ENCODE measurements around the gene MAPK1.
A peak's percentile ranks its signal among the peaks of the same experiment; 100 is the strongest.
"Not testable (repeated sequence)": the region's sequence is repeated elsewhere in the genome, so short reads cannot be mapped to it uniquely, and the experiment has no call there.

MAPK1 gene

DNA sequence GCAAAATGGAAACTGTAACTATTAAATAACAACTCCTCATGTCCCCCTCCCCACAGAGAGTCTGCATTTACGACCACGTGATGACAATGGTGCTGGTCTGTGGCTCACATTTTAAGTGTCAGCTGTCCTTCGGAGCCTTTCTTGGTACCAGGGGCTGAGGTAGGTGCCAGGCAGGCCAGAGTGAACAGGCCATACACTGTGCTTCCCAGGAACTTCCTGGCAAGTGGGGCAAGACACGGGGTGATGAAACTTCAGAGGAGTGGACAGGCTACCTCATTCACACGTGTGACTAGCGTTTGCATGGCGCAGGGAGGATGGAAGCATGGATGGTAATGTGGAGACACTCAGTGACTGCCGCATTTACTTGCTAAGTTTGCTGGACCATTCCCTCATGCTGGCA, 121.5 kb downstream of the MAPK1 start:
- DNase-seq: no peak

DNA sequence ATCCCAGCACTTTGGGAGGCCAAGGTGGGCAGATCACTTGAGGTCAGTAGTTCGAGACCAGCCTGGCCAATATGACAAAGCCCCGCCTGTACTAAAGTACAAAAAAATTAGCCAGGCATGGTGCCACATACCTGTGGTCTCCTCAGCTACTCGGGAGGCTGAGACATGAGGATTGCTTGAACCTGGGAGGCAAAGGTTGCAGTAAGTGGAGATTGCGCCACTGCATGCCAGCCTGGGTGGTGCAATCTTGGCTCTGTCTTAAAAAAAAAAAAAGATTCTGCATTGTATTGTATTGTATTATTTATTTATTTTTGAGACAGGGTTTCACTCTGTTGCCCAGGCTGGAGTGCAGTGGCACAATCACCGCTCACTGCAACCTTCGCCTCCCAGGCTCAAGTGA, 122.5 kb downstream of the MAPK1 start:
- not testable (repeated sequence) for DNase-seq

DNA sequence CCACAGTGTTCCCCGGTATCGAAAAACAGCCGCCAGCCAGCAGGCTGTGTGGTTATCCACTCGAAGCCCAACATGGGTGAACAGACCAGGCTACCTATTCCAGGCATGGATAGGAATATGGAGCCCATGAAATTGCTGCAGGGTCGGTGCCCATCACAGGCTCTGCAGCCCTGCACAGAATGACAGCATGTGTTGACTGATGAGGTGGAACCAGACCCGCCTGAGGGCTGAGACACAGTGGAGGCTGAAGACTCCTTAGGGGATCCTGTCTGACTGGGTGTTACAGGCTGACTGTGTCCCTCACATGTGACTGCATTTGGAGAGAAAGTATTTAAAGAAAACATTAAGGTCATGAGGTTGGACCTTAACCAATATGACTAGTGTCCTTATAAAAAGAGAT, 125.7 kb downstream of the MAPK1 start:
- no peak for DNase-seq

DNA sequence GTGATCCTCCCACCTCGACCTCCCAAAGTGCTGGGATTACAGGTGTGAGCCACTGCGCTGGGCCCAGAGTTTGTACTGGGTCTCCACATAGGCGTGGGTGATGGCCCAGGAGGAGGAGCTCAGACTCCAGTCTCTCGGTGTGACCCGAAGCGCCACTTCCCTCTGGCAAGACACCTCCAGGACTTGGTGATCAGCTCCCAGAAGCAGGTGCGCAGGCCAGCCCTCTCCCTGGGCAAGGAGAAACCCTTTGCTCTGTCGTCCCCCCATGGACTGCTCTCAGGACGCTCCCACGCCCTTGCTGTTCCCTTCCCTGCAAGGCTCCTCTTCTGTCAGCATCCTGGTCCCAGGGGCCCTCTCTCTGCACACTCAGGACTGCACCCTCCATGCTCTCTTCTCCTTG, 126.4 kb downstream of the MAPK1 start:
- DNase-seq: no peak

DNA sequence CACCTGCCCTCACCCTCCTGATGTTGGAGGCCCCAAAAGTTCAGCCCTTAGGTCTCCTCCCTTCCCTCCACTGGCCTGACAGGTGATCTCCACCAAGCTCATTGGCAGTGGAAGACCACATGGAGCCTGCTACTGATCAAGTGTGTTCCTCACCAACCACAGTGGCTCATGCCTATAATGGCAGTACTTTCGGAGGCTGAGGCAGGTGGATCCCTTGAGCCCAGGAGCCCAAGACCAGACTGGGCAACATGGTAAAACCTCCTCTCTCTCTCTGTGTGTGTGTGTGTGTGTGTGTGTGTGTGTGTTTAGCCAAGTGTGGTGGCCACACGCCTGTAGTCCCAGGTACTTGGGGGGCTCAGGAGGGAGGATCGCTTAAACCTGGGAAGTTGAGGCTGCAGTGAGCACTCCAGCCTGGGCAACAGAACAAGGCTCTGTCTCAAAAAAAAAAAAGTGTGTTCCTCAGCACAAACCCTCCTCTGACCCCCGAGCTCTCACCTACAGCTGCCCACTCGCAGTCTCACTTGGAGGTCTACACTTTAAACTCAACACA, 127.5 kb downstream of the MAPK1 start:
- no peak for DNase-seq

DNA sequence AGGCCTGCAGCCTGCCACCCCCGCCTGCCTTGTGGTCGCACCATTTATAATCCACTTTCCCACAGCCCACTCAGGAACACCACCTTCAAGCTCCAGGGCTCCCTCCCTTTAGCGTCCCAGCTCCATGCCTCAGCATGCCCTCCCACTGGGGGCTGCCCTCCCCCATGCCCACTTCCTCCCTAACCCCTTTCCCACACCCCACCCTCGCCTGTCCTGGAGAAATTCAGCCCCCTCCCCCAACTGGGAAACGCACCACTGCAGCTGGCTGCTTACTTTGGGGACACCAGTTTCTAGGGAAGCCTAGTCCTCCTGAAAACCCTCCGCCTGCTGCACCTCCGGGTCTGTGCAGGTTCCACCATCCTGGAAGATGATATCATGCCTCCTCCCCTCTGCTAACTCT, 128.5 kb downstream of the MAPK1 start:
- DNase-seq: no peak

DNA sequence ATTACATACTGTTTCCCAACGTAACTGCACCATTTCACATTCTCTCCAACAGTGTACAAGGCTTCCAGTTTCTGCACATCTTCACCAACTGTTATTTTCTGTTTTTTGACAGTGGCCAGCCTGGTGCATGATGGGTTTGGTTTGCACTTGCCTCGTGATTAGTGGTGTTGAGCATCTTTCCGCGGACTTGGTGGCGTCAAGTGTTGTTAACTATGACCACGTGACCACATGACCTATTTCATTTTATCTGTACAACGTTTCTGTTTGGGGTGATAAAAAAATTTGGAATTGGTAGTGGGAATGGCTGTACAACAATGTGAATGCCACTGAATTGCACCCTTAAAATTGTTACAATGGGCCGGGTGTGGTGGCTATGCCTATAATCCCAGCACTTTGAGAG, 129.4 kb downstream of the MAPK1 start:
- no peak for DNase-seq

DNA sequence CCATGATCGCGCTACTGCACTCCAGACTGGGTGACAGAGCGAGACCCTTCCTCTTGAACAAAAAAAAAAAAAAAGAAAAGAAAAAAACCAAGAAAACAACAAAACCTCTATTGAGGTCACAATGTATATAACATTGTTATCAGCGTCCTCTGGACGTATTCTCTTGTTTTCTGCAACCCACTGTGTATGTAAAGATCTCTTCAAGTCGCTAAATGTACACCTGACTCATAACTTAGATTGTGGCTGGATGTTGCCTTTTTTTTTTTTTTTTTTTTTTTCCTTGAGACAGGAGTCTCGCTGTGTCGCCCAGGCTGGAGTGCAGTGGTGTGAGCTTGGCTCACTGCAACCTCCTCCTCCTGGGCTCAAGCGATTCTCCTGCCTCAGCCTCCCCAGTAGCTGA, 130.5 kb downstream of the MAPK1 start:
- no peak for DNase-seq

DNA sequence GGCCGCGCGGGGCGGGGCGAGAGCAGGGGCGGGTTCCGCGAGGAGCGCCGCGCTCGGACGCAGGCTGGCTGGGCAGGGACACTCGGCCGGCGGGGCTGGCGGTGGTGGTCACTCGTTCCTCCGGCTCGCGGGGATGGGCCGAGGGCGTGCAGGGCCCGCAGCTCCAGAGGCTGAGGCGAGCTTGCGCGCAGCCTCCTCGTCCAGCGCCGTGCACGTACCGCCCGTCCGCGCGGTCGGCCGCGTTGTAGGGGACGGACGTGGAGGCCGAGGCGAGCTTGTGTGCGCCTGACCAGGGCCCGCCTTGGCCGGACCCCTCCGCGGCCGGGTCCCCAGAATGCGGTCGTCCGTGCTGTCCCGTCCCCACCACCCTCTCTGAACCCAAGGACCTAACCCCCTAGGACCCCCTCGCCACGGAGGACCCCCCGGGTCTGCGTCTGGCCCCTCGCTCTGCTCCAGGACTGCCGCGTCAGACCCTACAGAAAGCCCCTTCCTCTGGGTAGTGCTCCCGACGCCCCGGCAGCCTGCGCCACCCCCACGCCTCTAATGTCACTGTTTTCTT, 131.3 kb downstream of the MAPK1 start:
- DNase-seq: no peak

DNA sequence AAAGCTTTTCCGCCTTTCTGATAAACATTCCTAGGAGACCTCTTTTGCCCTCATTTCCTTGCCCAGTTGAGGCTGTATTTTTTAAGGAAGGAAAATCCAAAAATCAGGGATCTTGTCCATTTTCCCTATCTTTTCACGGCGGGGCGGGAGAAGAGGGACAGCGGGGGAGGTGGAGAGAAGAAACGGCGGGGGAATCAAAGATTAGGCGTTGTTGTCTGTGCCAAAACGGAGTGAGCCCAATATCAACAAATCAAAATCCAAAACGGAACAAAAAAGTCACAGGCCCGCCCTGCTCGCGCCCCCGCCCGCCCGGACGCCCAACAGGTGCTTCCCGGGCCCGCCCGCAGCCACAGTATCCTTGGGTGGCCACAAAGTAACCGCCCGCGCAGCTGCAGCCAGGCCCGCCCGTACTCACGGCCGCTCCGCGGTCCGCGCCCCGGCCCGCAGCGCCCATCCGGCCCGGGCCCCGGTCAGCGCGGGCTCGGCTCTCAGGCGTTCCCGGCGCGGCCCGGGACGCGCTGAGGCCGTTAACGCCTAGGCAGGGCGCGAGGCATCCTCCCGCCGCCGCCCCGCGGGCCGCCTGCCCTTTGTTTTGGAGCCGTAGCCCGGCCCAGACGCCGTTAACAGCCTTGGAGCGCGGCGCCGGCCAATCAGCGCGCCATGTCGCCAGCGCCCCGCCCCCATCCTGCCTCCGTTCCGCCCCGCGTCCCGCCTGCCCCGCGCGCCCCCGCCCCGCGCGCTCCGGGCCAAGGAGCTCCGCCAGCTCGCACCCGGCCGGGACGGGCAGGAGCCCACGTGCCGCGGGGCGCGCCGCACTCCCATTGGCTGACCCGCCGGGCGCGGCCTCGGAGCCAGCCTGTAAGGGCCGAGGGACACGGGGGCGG, 132.0 kb downstream of the MAPK1 start, which contains the start of gene YPEL1:
Gene YPEL1 (minus strand): TSS at position 595 of the 884 bp plus-strand sequence. CDS start 25,050 bp downstream, outside the sequence.
- DNase-seq: peak; percentile 97

DNA sequence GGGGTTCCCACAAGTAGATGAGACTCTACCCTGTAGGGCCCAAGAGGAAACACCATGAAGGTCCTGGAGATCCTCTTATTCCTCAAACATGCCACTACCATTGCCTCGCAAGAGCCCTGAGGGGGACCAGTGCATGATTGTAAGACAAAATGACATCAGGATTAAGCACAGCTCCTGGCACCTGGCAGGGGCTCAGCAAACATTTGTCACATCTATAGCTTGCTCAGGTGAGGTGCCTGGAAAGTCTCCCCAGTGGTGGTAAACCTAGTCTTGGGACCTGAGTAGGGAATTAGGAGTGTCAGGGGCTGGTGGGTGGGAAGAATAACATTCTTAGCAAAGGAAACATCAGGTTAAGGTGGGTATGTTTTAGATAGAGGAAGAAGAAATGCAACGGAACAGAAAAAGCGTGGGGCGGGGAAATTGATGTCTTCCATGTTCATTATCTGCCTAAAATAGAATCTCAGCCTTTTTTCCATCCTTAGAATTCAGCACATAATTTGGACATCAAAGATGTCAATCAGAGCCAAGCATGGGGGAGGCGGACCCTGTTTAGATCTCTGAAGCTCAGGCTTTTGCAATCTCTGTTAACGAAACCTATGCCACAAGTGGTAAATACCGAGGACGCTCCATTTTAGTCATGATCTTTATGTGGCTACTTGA, 132.8 kb downstream of the MAPK1 start:
- DNase-seq: peak in 1 of 2 donors; percentile 23

DNA sequence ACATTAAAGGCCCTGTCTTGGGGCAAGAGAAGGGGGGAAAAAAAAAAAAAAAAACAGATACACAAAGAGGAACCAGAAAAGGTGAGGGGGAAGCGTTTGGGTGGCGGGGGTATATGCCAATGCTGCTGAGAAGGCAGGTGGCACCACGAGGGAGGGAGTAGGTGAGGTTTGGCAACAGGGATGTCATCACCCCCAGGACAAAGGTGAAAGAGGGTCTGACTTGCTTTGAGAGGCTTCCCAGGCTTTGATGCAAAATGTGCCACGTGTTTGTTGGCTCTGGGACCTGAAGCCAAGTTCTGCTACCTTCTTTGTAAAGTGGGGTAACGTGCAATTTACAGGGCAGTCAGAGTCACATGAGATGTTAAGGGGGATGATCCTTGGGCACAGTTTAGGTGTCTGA, 135.9 kb downstream of the MAPK1 start:
- no peak for DNase-seq

DNA sequence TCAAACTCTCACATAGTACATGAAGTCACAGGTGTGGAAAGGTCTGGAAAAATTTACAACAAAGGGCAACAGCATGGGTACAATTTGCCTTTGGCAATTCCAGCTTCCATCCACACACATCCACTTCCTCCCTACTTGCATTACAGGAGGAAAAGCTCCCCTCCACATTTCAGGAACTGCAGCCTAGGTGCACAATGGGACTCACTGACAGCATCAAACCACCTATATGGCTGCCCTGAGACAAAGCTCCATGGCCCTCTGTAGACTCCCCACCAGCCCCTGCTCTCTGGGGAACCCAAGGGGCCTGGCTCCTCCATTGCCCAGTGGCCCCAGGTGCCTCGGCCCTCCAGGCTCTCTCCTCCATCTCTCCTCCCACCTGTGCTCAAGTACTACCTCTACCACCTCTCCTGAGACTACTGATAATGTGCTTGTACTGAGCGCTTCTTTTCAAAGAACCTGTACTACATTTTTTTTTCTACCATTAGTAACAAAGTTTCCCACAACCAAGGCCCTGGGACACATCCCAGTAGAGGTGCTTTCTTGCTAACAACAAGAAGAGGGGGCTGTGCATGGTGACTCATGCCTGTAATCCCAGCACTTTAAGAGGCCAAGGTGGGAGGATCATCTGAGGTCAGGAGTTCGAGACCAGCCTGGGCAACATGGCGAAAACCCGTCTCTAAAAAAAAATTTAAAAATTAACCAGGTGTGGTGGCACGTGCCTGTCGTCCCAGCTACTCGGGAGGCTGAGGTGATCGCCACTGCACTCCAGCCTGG, 136.7 kb downstream of the MAPK1 start:
- DNase-seq: no peak

DNA sequence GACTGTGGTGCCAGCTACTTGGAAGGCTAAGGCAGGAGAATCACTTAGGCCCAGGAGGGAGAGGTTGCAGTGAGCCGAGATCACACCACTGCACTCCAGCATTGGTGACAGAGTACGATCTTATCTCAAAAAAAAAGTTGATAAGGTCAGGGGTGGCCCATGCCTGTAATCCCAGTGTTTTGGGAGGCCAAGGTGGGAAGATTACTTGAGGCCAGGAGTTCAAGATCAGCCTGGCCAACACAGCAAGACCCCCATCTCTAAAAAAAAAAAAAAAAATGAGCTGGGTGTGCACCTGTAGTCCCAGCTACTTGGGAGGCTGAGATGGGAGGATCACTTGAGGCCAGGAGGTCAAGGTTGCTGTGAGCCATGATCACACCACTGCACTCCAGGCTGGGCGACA, 138.3 kb downstream of the MAPK1 start:
- not testable (repeated sequence) for DNase-seq

DNA sequence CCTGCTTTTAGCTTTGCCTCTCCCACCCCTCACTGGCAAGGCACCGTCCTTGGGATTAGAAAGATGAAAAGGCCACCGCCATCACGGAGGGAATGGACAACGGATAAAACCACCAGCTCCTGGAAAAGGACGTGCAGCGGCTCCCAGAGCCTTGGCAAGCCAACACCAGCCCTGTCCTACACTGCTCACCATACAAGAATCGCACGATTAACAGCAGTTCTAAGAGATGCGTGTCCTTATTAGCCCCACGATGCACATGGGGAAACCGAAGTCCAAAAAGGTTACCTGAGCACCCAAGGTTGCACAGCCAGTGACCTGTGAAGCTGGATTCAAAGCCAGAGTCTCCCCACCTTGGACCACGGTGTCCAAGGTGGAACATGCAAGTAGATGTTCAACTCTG, 139.2 kb downstream of the MAPK1 start:
- DNase-seq: no peak

DNA sequence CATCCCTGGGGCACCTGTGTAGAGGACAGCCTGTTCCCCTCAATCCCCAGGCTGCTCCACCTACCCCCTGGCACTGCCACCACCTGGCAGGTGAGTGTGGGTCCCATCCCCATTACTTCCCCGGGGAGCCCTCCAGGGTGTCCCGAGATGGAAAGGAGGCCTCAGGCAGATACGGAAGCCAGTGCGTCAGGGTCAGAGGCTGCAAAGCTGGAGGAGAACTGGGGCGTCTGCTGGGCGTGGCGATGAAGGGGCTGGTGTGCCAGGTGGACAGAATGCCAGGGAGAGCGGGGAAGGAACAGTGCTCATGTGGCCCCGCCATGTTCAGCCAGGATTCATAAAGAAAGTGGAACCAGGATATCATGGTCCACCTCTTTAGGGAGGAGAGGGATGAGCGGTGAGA, 139.7 kb downstream of the MAPK1 start:
- DNase-seq: no peak

DNA sequence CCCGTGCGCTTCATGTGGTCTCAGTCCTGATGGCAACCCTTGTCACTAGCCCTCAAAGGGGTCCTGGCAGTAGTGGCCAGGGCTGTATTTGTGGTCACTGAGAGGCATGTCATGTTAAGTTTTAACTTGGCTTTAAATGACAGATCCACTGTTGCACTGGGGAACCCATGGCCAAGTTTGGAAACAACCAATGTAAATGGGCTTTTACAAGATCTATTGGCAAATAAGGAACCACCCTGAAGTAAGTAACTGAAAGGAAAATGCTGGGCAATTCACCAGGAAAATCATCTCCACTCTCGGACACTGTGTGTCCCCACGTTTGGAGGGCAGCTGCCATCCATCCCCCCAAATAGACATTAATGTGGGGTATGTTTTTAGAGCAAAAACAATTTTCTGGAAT, 140.3 kb downstream of the MAPK1 start:
- DNase-seq: no peak

DNA sequence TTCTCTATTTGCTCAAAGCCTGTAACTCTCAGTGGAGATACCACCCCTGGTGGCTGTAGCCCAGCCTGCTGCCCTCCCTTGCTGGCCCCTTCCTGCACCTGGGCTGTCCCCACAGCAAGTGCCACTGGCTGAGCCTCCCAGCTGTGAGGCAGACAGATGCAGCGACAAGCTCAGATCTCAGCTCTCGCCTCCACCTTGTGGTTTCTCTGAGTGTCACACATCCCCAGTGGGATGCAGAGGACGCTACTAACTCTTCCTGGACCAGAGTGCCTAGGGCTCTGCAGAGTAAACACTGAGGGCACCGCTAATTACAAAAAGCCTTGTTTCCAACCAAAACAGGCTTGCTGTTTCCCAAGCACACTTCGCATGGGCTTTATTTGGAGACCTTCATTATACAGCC, 140.8 kb downstream of the MAPK1 start:
- peak; percentile 28 to 48 for DNase-seq

DNA sequence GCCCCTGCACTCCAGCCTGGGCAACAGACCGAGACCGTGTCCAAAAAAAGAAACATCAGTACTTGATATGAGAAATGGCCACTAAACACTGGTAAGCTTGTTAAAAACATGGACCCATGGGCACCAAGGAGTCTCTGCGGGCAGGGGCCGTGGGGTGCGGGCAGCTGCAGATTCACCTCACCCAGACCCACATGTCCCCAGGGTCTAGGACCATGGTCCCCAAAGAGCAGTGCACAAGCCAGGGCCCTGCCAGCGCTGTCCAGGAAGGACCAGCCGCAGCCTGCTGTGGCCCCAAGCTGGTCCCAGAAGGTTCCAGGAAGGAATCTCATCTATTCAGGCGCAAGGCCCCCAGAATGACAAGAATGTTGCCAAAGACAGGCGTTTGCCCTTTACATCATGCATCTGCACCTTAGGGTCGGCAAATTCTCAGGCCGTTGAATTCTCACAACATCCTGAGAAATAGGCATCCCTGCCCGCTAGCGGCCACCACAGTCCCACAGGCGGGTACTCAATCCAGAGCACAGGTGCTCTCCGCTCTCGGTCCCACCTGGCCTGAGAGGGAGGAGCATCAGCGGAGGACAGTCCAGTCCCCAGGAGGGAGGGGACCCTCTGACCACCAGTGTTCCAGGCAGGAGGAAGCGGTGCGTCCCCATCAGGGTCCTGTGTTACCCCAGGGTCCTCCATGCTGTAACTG, 141.3 kb downstream of the MAPK1 start:
- DNase-seq: no peak

DNA sequence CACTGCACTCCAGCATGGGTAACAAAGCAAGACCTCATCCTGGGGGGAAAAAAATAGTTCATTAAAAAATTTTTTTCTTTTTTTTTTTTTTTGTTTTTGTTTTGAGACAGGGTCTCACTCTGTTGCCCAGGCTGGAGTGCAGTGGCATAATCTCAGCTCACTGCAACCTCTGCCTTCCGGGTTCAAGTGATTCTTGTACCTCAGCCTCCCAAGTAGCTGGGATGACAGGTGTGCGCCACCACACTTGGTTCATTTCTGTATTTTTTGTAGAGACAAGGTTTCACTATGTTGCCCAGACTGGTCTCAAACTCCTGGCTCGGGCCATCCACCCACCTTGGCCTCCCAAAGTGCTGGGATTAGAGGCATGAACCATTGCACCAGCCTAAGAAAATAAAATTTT, 142.9 kb downstream of the MAPK1 start:
- not testable (repeated sequence) for DNase-seq

DNA sequence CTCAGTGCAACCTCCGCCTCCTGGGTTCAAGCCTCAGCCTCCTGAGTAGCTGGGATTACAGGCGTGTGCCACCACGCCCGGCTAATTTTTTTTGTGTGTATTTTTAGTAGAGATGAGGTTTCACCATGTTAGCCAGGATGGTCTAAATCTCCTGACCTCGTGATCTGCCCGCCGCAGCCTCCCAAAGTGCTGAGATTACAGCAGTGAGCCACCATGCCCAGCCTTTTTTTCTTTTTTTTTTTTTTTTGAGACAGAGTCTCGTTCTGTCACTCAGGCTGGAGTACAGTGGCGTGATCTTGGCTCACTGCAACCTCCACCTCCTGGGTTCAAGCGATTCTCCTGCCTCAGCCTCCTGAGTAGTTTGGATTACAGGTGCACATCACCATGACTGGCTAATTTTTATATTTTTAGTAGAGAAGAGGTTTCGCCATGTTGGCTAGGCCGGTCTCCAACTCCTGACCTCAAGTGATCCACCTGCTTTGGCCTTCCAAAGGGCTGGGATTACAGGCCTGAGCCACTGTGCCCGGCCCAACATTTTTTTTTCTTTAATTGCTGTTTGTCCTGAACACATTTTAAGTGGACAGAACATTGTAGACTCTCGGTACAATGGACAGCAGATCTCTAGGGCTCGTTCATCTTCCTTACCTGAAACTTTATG, 146.1 kb downstream of the MAPK1 start:
- not testable (repeated sequence) for DNase-seq
